GM23338 (cell line): ENCODE data around the gene ELANE. TPM values are rescaled to one million over a fixed set of nuclear protein-coding genes. Genes with fewer than 3 reads are reported as not detected.

Experiments
- ATAC-seq: fragments of 200-7000 bp; cut with Tn5 transposase; 3 replicates; pipeline ENCODE4 v1.9.1; 2020
- DNase-seq: peaks from one replicate; pipeline ENCODE4 v3.0.0-alpha.2; 2015; ENCODE audit warnings: low spot score
- H2AFZ ChIP-seq: fragments of 200-600 bp; sonication (generic); 2 replicates; pipeline ENCODE4 v1.8.0; 2016; ENCODE audit warnings: antibody characterized with exemption, mild to moderate bottlenecking, moderate library complexity
- H3F3A ChIP-seq: fragments of 200-600 bp; sonication (generic); replicated peaks from 2 replicates; pipeline ENCODE4 v1.8.0; 2017; ENCODE audit warnings: antibody characterized with exemption, mixed run types, low read depth
- H3K27ac ChIP-seq: fragments of 200-600 bp; sonication (generic); 2 replicates; pipeline ENCODE4 v1.6.1; 2016; ENCODE audit warnings: low read depth
- H3K27me3 ChIP-seq: fragments of 200-600 bp; sonication (generic); 2 replicates; pipeline ENCODE4 v1.8.0; 2016; ENCODE audit warnings: mild to moderate bottlenecking, mixed run types, moderate library complexity; ENCODE audit not compliant: insufficient read depth
- H3K36me3 ChIP-seq: fragments of 200-600 bp; sonication (generic); 2 replicates; pipeline ENCODE4 v1.8.0; 2016; ENCODE audit warnings: mild to moderate bottlenecking; ENCODE audit not compliant: insufficient read depth
- H3K4me1 ChIP-seq: fragments of 200-600 bp; sonication (generic); 2 replicates; pipeline ENCODE4 v1.8.0; 2016; ENCODE audit warnings: mild to moderate bottlenecking, moderate library complexity; ENCODE audit not compliant: insufficient read depth
- H3K4me2 ChIP-seq: fragments of 200-600 bp; sonication (generic); 2 replicates; pipeline ENCODE4 v1.7.1; 2017; ENCODE audit warnings: mixed run types
- H3K4me3 ChIP-seq: fragments of 200-600 bp; sonication (generic); 2 replicates; pipeline ENCODE4 v1.6.1; 2016; ENCODE audit warnings: mixed run types
- H3K79me2 ChIP-seq: fragments of 200-600 bp; sonication (generic); replicated peaks from 2 replicates; pipeline ENCODE4 v1.8.0; 2017; ENCODE audit warnings: mild to moderate bottlenecking; ENCODE audit not compliant: insufficient read depth
- H3K9me2 ChIP-seq: fragments of 200-600 bp; sonication (generic); 2 replicates; pipeline ENCODE4 v1.8.0; 2017; ENCODE audit not compliant: insufficient read depth
- H4K20me1 ChIP-seq: fragments of 200-600 bp; sonication (generic); replicated peaks from 2 replicates; pipeline ENCODE4 v1.8.0; 2017; ENCODE audit warnings: mild to moderate bottlenecking; ENCODE audit not compliant: insufficient read depth
- H3K27ac Mint-ChIP-seq: 2 replicates; pipeline ENCODE4 v1.8.0; 2020; ENCODE audit warnings: inconsistent platforms, mild to moderate bottlenecking, moderate library complexity, mixed read lengths
- H3K27me3 Mint-ChIP-seq: 3 replicates; pipeline ENCODE4 v1.8.0; 2022; ENCODE audit warnings: low read depth, mild to moderate bottlenecking, moderate library complexity, mixed read lengths, inconsistent platforms; ENCODE audit not compliant: insufficient read depth, poor library complexity
- H3K36me3 Mint-ChIP-seq: 3 replicates; pipeline ENCODE4 v1.8.0; 2021; ENCODE audit warnings: low read depth, mild to moderate bottlenecking, inconsistent platforms, moderate library complexity, mixed read lengths
- H3K4me1 Mint-ChIP-seq: 3 replicates; pipeline ENCODE4 v1.8.0; 2020; ENCODE audit warnings: mild to moderate bottlenecking, inconsistent platforms, mixed read lengths
- H3K4me3 Mint-ChIP-seq: 3 replicates; pipeline ENCODE4 v1.8.0; 2021; ENCODE audit warnings: moderate library complexity, mild to moderate bottlenecking, inconsistent platforms, mixed read lengths
- H3K9me3 Mint-ChIP-seq: 3 replicates; pipeline ENCODE4 v1.8.0; 2020; ENCODE audit warnings: moderate library complexity, mild to moderate bottlenecking, inconsistent platforms, mixed read lengths
- CTCF ChIP-seq, 2 experiments: fragments of 200-600 bp in 1 of 2; sonication (generic) in 1 of 2; conservative IDR thresholded peaks; 2 replicates each; pipeline versions ENCODE4 v1.5.1 to v1.6.1; 2016 to 2017; ENCODE audit warnings: antibody characterized with exemption in 2 of 2, low read depth in 2 of 2, mild to moderate bottlenecking in 2 of 2, moderate library complexity in 1 of 2
- REST ChIP-seq: IDR thresholded peaks from one replicate; pipeline ENCODE4 v1.6.1; 2018; ENCODE audit warnings: antibody characterized with exemption; ENCODE audit not compliant: unreplicated experiment
- ZNF462 ChIP-seq: fragments of 250-450 bp; sonication (Bioruptor Pico); IDR thresholded peaks from 2 replicates; pipeline ENCODE4 v1.5.0; 2020; ENCODE audit warnings: mild to moderate bottlenecking, moderate library complexity
- polyA plus RNA-seq: library from polyadenylated mRNA; unstranded; fragments of >200 nt; fragmentation: Nextera tagmentation; extraction: Ambion mirVana; gene quantifications from 2 replicates; pipeline ENCODE4 v1.2.1, GENCODE V29; 2016
- total RNA-seq: library from RNA; depleted of rRNA; stranded (reverse); fragments of >200 nt; shearing (Covaris generic); gene quantifications from 2 replicates; pipeline ENCODE4 v1.2.3, GENCODE V29; 2014

Gene ELANE
- total and polyA plus RNA-seq, 2 experiments from 2014 or later, result not detected

GRCh38 chr19:900043-900301 lies 47.9 kb downstream of the ELANE start:
- H3K4me3 Mint-ChIP-seq, result no peak overlapping the region
- no peaks in the 10 kb centered on the region for H3K9me3 Mint-ChIP-seq

More at GRCh38 chr19:900043-900301, 47.9 kb downstream of the ELANE start:
- peaks cover 7% of the 10 kb centered on the region for H3F3A ChIP-seq
- peaks cover 13% of the 10 kb centered on the region for H3K79me2 ChIP-seq
- TF ChIP-seq CTCF (conservative IDR thresholded peaks at IDR 0.05; ENCODE audit: low read depth in 2 of 2), result no peak
- no peak for TF ChIP-seq REST
- TF ChIP-seq ZNF462 (CRISPR knock-in tag), result no peak
- H3K4me2 ChIP-seq, result no peak overlapping the region
- no peak overlapping the region for H3K4me3 ChIP-seq
- DNase-seq (no peak), ATAC-seq (peak; percentile 17)
- Mint-ChIP-seq H3K27ac (no peak overlapping the region), H3K27me3 (peaks cover 5% of the 10 kb centered on the region), H3K4me1 (peaks cover 5% of the 10 kb centered on the region), H3K36me3 (peaks cover 18% of the 10 kb centered on the region)
- peaks cover 10% of the 10 kb centered on the region for H4K20me1 ChIP-seq
- H2AFZ ChIP-seq, result no peak overlapping the region
- H3K27ac ChIP-seq, result no peak overlapping the region
- no peaks in the 10 kb centered on the region for H3K9me2 ChIP-seq
- no peaks in the 10 kb centered on the region for H3K27me3 ChIP-seq
- no peaks in the 10 kb centered on the region for H3K36me3 ChIP-seq
- H3K4me1 ChIP-seq, result peaks cover 3% of the 10 kb centered on the region; the same call in 1 of the 2 replicates
